ENCODE measurements around the gene GRIK3.

- TF ChIP-seq POLR2A (IDR thresholded peaks at IDR 0.05): no peak
- no peak for TF ChIP-seq CTCF (IDR thresholded peaks at IDR 0.05)
Measured at GRCh38 chr1:36849956-36850355, 184.4 kb downstream of the GRIK3 start.
